Tibial artery (tissue), 4 donors: ENCODE measurements around the gene TRPM4.

Experiments used
- DNase-seq, 2 donors: peaks; one replicate each; pipeline ENCODE4 v3.0.0-alpha.2; 2019
- H3K27ac ChIP-seq, 2 donors: fragments of 200-600 bp; sonication (generic) in 1 of 2; 1 replicate in 1 of 2; 2 replicates in 1 of 2; pipeline ENCODE4 v1.5.1; 2018 to 2019; ENCODE audit warnings: mild to moderate bottlenecking in 1 of 2
- H3K27me3 ChIP-seq, 2 donors: fragments of 200-600 bp; sonication (generic) in 1 of 2; one replicate each; pipeline versions ENCODE4 v1.5.1 to v1.6.0; 2016 to 2019
- H3K36me3 ChIP-seq, 3 donors: fragments of 200-600 bp; sonication (generic) in 2 of 3; one replicate each; pipeline ENCODE4 v1.5.1; 2016 to 2019; ENCODE audit warnings: mild to moderate bottlenecking in 2 of 3
- H3K4me1 ChIP-seq, 4 donors: fragments of 200-600 bp; sonication (generic) in 2 of 4; 1 replicate in 3 of 4; 2 replicates in 1 of 4; pipeline ENCODE4 v1.5.1; 2016 to 2019
- H3K4me3 ChIP-seq, 2 donors: fragments of 200-600 bp; sonication (generic) in 1 of 2; 1 replicate in 1 of 2; 2 replicates in 1 of 2; pipeline ENCODE4 v1.5.1; 2018 to 2019; ENCODE audit warnings: mild to moderate bottlenecking in 2 of 2
- H3K9me3 ChIP-seq, 3 donors: fragments of 200-600 bp; sonication (generic) in 1 of 3; one replicate each; pipeline ENCODE4 v1.5.1; 2016 to 2019
- intact Hi-C: fragments of 100-400 bp; cut with DNase I; formaldehyde crosslinking; loops from one replicate; pipeline ENCODE4 v1.15.0; 2023; ENCODE audit warnings: low total_unique reads
- TF ChIP-seq, protein P1 (sequence below), 2 experiments: fragments of 200-600 bp in 1 of 2; fragments of 450-650 bp in 1 of 2; IDR thresholded peaks; one replicate each; pipeline ENCODE4 v1.5.1; 2017 to 2019; ENCODE audit warnings: antibody characterized with exemption in 2 of 2, mild to moderate bottlenecking in 1 of 2, moderate library complexity in 1 of 2

The TRPM4 gene

GRCh38 chr19:49210108-49210900 lies 52.7 kb downstream of the TRPM4 start:
- Histone ChIP-seq H3K4me1 (peaks cover 0 to 5% (median 2%) of the 10 kb centered on the region in 4 donors), H3K9me3 (no peaks in the 10 kb centered on the region), H3K27ac (no peak overlapping the region), H3K36me3 (peaks cover 5 to 53% (median 39%) of the 10 kb centered on the region in 3 donors), H3K27me3 (no peaks in the 10 kb centered on the region), H3K4me3 (no peak overlapping the region)
- intact Hi-C loops = no loop called here
- DNase-seq = no peak
- TF ChIP-seq, protein P1, sequence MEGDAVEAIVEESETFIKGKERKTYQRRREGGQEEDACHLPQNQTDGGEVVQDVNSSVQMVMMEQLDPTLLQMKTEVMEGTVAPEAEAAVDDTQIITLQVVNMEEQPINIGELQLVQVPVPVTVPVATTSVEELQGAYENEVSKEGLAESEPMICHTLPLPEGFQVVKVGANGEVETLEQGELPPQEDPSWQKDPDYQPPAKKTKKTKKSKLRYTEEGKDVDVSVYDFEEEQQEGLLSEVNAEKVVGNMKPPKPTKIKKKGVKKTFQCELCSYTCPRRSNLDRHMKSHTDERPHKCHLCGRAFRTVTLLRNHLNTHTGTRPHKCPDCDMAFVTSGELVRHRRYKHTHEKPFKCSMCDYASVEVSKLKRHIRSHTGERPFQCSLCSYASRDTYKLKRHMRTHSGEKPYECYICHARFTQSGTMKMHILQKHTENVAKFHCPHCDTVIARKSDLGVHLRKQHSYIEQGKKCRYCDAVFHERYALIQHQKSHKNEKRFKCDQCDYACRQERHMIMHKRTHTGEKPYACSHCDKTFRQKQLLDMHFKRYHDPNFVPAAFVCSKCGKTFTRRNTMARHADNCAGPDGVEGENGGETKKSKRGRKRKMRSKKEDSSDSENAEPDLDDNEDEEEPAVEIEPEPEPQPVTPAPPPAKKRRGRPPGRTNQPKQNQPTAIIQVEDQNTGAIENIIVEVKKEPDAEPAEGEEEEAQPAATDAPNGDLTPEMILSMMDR (IDR thresholded peaks at IDR 0.05) = no peak

DNA sequence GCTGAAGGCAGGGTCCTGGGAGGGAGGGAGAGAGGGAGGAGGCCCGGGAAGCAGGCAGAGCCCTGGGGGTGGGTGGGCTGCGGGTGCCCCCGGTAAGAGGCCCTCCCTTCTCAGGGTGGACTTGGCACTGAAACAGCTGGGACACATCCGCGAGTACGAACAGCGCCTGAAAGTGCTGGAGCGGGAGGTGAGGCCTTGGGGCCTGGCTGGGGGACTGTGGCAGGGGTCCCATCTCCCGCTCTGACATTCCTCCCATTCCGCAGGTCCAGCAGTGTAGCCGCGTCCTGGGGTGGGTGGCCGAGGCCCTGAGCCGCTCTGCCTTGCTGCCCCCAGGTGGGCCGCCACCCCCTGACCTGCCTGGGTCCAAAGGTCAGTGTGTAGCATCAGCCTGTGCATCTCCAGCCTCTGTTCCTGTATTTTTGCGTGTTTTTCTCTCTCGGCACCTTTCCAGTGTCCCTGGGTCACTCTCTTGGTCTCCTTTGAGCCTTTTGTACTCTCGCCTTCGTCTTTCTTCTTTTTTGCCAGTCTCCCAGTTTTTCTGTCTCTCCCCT lies 53.4 kb downstream of the TRPM4 start:
- no peak overlapping the region for H3K4me3 ChIP-seq
- no peak overlapping the region for H3K27ac ChIP-seq
- no peak for DNase-seq
- intact Hi-C loops = no loop called here
- H3K27me3 ChIP-seq = no peaks in the 10 kb centered on the region
- H3K4me1 ChIP-seq = peaks cover 0 to 5% (median 2%) of the 10 kb centered on the region in 4 donors
- H3K36me3 ChIP-seq = peaks cover 5 to 47% (median 34%) of the 10 kb centered on the region in 3 donors
- TF ChIP-seq, protein P1 (IDR thresholded peaks at IDR 0.05) = no peak
- H3K9me3 ChIP-seq = no peaks in the 10 kb centered on the region

DNA sequence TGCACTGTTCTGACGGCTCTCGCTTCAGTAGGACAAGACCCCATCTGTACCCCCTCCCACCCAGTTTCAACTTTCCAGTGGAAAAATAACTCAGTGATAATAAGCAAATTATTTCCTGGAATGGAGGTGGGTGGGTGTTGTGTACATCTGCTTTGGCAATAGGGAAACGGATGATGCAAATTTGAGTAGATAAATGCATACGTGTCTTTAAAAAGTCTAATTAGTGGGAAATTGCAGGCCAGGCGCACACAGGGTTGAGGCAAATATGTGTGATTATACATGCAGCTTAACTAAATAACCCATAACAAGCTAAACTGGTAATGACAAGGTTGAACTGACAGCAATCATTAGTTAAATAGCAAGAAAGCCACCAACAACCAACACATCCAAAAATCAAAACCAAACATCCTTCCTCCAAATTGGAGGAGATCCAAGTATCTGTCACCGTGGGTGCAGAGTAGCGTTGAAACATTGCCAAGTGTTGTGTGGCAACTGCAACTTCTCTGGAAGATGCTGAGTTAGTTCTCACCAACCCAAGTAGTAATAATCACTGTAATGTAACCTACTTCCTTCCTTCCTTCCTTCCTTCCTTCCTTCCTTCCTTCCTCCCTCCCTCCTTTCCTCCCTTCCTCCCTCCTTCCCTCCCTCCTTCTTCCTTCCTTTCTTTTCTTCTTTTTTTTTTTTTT lies 54.6 kb downstream of the TRPM4 start:
- Histone ChIP-seq H3K4me3 (no peak overlapping the region), H3K4me1 (peaks cover 0 to 5% (median 2%) of the 10 kb centered on the region in 4 donors), H3K27ac (no peak overlapping the region), H3K36me3 (peaks cover 5 to 42% (median 27%) of the 10 kb centered on the region in 3 donors), H3K27me3 (no peaks in the 10 kb centered on the region), H3K9me3 (no peaks in the 10 kb centered on the region)
- TF ChIP-seq, protein P1 (IDR thresholded peaks at IDR 0.05) = no peak
- DNase-seq = no peak
- intact Hi-C loops = no loop called here

- H3K27ac ChIP-seq = no peak overlapping the region
- H3K27me3 ChIP-seq = no peaks in the 10 kb centered on the region
- no peak overlapping the region for H3K4me3 ChIP-seq
- no peaks in the 10 kb centered on the region for H3K4me1 ChIP-seq
- TF ChIP-seq, protein P1 (IDR thresholded peaks at IDR 0.05) = no peak
- intact Hi-C loops = no loop called here
- H3K9me3 ChIP-seq = no peaks in the 10 kb centered on the region
- H3K36me3 ChIP-seq = peaks cover 5 to 42% (median 27%) of the 10 kb centered on the region in 3 donors
- DNase-seq = no peak
These were observed 56.2 kb downstream of the TRPM4 start for GRCh38 chr19:49213791-49214190.

GRCh38 chr19:49214701-49215100 lies 57.1 kb downstream of the TRPM4 start:
- TF ChIP-seq, protein P1 (IDR thresholded peaks at IDR 0.05) = no peak
- intact Hi-C loops = no loop called here

More at GRCh38 chr19:49214701-49215100, 57.1 kb downstream of the TRPM4 start:
- Histone ChIP-seq H3K36me3 (peaks cover 5 to 41% (median 27%) of the 10 kb centered on the region in 3 donors), H3K4me1 (no peaks in the 10 kb centered on the region), H3K4me3 (no peak overlapping the region), H3K27me3 (no peaks in the 10 kb centered on the region), H3K27ac (no peak overlapping the region), H3K9me3 (no peaks in the 10 kb centered on the region)
- no peak for DNase-seq
